Endometrial microvascular endothelial cells (primary cell): ENCODE data around the gene MTUS2. TPM values are rescaled to one million over a fixed set of nuclear protein-coding genes. Genes with fewer than 3 reads are reported as not detected.

Experiments used
- in situ Hi-C: cut with HindIII; loops from 2 replicates; pipeline ENCODE4 v1.10.0; 2017; ENCODE audit warnings: low sequenced_read_pairs, low pct_unique_long_range_greater_than_20kb; ENCODE audit errors: inconsistent ontology term
- total RNA-seq: library from RNA; depleted of rRNA; stranded (reverse); fragments of >200 nt; gene quantifications from one replicate; pipeline ENCODE4 v1.2.3, GENCODE V29; 2015; ENCODE audit errors: inconsistent ontology term

The MTUS2 gene
- total RNA-seq, 1 donor from 2014 or later, result not detected

DNA sequence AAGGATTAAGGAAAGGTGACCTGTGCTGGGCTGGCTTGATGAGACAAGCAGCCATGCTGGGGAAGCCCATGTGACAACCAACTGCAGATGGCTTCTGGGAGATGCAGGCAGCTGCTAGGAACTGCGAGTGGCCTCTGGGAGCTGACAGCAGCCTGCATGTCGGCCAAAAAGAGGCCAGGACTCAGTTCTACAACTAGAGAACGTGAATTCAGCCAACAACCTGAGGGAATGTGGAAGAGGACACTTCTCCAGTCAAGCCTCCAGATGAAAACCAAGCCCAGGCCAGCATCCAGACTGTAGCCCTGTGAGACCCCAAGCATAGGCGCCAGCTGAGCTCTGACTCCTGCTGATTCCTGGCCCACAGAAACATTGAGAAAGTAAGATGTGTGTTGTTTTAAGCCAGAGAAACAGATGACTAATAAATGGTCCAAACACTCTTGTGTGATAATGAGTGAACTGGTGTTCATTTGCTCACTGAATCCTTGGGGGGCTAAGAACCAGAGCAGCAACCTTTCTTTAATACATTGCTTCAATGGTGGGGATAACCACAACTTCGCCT is 730.4 kb downstream of the MTUS2 start:
- in situ Hi-C loops, result no loop called here

- in situ Hi-C loops, result no loop called here
Measured at GRCh38 chr13:29551214-29551613, 731.1 kb downstream of the MTUS2 start.

Other genes with a start within 250 kb of the MTUS2 start
- gene POMP, start 161.2 kb upstream of the MTUS2 start, total RNA-seq, result 118 TPM
- 0.65 TPM for gene SLC46A3, start 101.4 kb upstream of the MTUS2 start, total RNA-seq